NCI-H2196 (cell line): Measurements from ENCODE around the gene HDDC2.

Experiments used
- DNase-seq: peaks from one replicate; lab custom pipeline; 2025; ENCODE audit not compliant: unreplicated experiment; lab: John Stamatoyannopoulos, UW

HDDC2 gene

GRCh38 chr6:125245109-125245508, 56.7 kb downstream of the HDDC2 start:
- no peak for DNase-seq

- no peak for DNase-seq
Observed at GRCh38 chr6:125237764-125238163, 64.0 kb downstream of the HDDC2 start.

- no peak for DNase-seq
Observed at GRCh38 chr6:125236536-125237327, 65.0 kb downstream of the HDDC2 start.

GRCh38 chr6:125233202-125233601, 68.6 kb downstream of the HDDC2 start:
- DNase-seq: no peak

GRCh38 chr6:125232466-125232865, 69.3 kb downstream of the HDDC2 start:
- no peak for DNase-seq

- DNase-seq: no peak
Observed at GRCh38 chr6:125231574-125232343, 70.0 kb downstream of the HDDC2 start.

GRCh38 chr6:125231133-125231532, 70.6 kb downstream of the HDDC2 start:
- DNase-seq: no peak

GRCh38 chr6:125230674-125231073, 71.1 kb downstream of the HDDC2 start:
- DNase-seq: no peak

GRCh38 chr6:125228981-125229479, 72.7 kb downstream of the HDDC2 start:
- DNase-seq: no peak

- DNase-seq: no peak
Observed at GRCh38 chr6:125227244-125227643, 74.5 kb downstream of the HDDC2 start.
